Activated CD4-positive, CD25-positive, alpha-beta regulatory T cell treated with anti-CD3 and anti-CD28 coated beads, Interleukin-2, amount 50 U/mL, for 24 hours (primary cell): ENCODE measurements around the gene PLXNA1.
A peak's percentile ranks its signal among the peaks of the same experiment; 100 is the strongest.

ENCODE experiments used
- ATAC-seq, 2 donors: fragments of 150-1000 bp; cut with Tn5 transposase; one replicate each; pipeline ENCODE4 v1.10.0; 2021; ENCODE audit warnings: mild to moderate bottlenecking in 1 of 2, moderate library complexity in 1 of 2

Gene PLXNA1

DNA sequence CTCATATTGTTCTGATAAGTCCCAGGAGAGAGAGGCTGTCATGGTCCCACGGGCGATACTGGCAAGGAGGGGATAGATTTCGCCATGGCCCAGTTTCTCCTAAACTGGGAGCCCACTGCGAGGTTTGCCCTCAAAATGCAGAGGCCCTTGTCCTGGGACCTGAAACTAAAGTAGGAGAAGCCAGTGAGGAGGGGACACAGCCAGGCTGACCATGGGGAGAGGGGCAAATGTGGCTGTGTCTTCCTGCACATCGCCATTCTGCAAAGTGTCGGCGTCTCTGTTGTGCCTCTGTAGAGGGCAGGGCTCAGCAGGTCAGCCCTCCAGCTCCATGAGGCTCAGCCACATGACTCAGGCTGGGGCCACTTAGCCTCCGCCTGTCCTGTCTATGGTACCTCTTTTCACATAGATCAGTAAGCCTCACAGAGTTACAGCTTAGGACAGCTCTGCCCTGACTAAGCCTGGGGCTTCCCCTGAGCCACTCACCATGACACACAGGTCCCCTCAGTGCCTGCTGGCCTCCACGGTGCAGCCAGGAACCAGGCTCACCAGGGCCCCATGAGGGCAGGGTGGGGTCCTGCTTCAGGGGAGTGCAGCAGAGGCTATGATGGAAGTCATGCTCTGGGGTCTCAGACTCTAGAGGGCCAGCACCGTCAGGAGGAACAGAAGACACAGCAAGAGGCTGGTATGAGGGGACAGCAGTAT, 28.6 kb upstream of the PLXNA1 start:
- peak; percentile 75 to 83 for ATAC-seq

- peak in 1 of 2 donors; percentile 5 for ATAC-seq
These were observed 27.7 kb upstream of the PLXNA1 start for GRCh38 chr3:126955004-126955790.

- ATAC-seq: no peak
These were observed 26.6 kb upstream of the PLXNA1 start for GRCh38 chr3:126956361-126956760.

DNA sequence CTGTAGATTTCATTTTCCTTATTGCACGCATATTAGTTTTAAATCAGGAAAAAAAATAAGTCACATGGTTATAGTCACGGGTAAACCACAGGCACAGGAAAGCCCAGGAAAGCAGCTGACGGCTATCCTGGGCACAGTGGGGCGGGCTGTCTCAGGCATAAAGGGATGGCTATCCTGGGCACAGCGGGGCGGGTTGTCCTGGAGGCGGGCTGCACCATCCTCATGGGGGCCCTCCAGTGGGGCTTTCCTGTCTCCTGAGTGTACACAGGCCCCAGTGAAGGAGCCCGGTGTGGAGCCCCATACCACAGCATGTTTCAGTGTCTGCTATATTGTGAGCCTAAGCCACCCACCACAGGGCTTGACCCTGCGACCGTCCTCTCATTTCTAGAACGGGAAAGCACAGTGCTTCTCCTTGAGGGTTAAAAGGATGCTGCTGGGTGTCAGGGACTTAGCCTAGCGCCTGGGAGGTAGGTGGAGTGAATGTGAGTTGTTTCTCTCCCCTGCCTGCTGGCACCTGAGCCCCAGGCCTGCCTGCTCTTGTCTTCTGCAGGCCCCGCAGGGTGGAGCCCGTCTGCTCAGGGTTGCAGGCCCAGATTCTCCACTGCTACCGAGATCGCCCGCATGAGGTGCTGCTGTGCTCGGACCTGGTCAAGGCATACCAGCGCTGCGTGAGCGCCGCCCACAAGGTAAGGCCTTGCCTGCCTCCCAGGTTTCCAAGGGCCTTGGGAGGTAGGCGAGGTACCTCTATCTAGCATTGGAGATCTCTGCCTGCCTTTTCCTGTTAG, 25.9 kb upstream of the PLXNA1 start:
- ATAC-seq: no peak

- ATAC-seq: no peak
These were observed 24.9 kb upstream of the PLXNA1 start for GRCh38 chr3:126957776-126958637.

- no peak for ATAC-seq
These were observed 24.3 kb upstream of the PLXNA1 start for GRCh38 chr3:126958638-126959085.

- ATAC-seq: no peak
These were observed 23.6 kb upstream of the PLXNA1 start for GRCh38 chr3:126959136-126959920.

DNA sequence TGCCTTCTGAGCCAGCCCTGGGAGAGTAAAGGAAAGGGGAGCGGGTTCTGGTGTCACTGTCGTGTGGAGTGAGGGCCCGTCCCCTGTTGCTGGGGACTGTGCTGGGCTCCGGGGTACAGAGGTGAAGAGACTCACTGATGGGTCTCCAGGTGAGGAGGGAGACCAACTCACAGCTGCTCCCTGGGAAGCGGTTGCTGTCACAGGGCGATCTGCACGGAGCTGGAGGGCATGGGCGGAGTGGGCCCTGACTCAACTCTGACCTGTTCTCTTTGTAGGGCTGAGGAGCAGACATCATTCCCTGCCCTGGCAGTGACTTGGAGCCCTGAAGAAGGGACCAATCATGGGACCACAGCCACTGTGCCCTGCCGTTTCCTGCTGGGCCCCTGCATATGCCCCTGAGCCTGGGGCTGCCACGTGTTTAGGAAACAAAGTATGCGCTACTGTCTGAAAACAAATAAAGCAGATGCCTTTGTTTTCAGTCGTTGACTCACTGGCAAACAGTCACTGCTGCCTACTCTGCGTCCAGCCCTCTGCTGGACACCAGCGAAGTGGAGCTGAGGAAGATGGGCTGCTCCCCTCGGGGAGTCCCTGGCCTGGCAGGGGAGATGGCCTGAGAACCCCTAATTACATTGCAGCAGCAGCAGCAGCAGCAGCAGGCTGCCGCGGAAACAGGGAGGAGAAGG, 22.9 kb upstream of the PLXNA1 start:
- no peak for ATAC-seq

DNA sequence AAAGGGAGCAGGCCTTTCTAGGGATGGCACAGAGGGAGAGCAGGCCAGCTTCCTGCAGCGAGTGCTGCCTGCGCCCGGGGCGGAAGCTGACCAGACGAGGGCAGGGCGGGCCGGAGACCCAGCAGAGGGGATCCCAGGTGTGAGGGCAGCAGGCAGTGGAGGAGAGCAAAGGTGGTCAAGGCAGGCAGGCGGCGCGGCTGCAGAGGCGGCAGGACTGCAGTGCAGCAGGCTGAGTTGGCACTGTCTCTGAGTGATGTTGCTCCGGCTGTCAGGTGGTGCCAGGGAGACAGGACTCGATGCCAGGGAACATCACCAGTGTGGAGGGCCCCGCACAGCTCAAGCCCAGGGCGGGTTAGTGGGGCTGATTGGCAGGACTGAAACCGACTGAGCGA, 22.3 kb upstream of the PLXNA1 start:
- ATAC-seq: no peak

GRCh38 chr3:126961191-126961790, 21.6 kb upstream of the PLXNA1 start:
- ATAC-seq: peak in 1 of 2 donors; percentile 20

GRCh38 chr3:126961791-126962461, 21.0 kb upstream of the PLXNA1 start:
- no peak for ATAC-seq

GRCh38 chr3:126962756-126963155, 20.2 kb upstream of the PLXNA1 start:
- ATAC-seq: no peak

- ATAC-seq: no peak
These were observed 19.4 kb upstream of the PLXNA1 start for GRCh38 chr3:126963261-126964190.

DNA sequence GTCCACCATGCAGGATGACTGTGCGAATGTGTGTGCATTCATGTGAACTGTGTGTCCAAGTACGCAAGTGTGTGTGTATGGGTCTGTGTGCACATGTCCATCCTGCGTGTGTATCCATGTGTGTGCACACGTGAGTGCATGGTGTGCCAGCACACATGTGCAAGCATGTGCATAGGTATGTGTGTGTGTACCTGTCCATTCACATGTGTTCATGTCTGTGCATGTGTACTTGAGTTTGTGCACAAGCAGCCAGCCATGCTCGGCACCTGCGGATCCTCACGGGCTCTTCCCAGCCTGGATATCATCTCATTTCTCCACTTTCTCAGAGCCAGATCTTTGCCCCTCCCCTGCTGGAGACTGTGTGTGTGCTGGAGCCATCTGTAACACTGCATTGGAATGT, 18.7 kb upstream of the PLXNA1 start:
- ATAC-seq: no peak

- ATAC-seq: no peak
These were observed 18.0 kb upstream of the PLXNA1 start for GRCh38 chr3:126964950-126965349.

- ATAC-seq: no peak
These were observed 17.3 kb upstream of the PLXNA1 start for GRCh38 chr3:126965526-126966080.

DNA sequence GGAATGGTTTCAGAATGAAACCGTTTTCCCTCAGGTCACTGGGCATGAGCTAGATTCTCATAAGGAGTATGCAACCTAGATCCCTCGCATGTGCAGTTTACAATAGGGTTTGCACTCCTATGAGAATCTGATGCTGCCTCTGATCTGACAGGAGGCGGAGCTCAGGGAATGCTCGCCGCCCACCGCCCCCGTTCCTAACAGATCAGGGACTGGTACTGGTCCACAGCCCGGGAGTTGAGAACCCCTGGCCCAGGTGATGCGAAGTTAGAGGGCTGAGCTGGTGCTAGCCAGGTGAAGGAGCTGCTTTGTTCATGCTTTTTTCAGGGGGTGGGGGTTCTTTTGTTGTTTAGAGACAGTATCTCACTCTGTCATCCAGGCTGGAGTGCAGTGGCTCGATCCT, 15.5 kb upstream of the PLXNA1 start:
- ATAC-seq: no peak
